Activated CD4-positive, alpha-beta T cell treated with anti-CD3 and anti-CD28 coated beads, Interleukin-2, amount 50 U/mL, for 1 hour (primary cell): ENCODE measurements around the gene C21orf58.

ENCODE experiments used
- DNase-seq: peaks from one replicate; pipeline ENCODE4 v3.0.0-alpha.2; 2020

C21orf58 gene

GRCh38 chr21:46352913-46353312 lies 29.2 kb upstream of the C21orf58 start:
- no peak for DNase-seq

GRCh38 chr21:46352164-46352515 lies 28.5 kb upstream of the C21orf58 start:
- no peak for DNase-seq

DNA sequence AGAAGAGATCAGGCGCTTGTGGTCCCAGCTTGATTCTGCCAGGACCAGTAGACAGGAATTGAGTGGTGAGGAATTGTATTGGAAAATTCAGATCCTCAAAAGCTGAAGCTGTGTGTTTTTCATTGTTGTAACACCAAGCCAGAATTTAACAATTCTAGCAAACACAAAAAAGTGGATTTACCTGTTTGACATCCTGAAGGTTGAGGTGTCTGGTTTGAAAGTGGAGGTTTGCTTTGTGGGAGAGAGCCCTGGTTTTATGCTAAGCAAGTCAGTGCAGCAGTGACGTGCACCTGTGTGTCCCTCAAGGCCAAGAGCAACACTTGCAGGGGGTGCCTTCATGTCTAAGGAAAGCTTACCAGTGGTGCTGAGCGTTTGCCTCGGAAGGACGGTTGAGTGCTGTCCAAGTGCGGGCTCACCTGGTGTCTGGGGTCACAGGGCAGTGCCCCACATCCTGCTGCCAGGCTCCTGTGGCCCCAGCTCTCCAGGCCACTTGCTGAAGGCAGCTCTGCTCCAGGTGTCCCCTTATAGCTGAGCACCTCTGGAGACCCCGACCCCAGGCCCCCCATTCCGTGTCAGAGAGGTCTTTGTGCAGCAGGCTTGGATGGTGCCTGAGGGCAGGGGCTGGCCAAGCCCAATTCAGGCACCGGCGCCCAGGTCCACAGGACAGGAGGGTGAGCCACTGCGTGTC lies 27.9 kb upstream of the C21orf58 start:
- DNase-seq: no peak

DNA sequence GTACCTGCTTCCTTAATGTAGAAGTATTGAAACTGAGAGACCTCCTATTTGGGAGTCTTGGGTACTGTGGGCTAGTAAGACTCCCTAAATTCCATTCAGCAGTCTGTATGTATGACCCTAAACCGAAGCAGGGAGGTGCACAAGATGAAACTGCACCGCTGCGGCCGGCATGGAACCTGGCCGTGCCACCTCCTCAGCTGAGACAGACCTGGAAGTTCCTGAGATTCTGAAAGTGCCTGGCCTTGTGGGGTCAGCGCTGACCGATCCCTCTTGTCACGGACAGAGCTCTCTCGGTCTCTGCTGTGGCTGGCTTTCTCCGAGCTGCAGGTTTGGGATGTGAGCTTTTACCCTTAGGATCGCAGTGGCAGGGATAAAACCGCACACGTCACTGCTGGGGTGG lies 27.3 kb upstream of the C21orf58 start:
- no peak for DNase-seq

- no peak for DNase-seq
These were observed 26.9 kb upstream of the C21orf58 start for GRCh38 chr21:46350571-46350970.

GRCh38 chr21:46349134-46349760 lies 25.6 kb upstream of the C21orf58 start:
- no peak for DNase-seq

DNA sequence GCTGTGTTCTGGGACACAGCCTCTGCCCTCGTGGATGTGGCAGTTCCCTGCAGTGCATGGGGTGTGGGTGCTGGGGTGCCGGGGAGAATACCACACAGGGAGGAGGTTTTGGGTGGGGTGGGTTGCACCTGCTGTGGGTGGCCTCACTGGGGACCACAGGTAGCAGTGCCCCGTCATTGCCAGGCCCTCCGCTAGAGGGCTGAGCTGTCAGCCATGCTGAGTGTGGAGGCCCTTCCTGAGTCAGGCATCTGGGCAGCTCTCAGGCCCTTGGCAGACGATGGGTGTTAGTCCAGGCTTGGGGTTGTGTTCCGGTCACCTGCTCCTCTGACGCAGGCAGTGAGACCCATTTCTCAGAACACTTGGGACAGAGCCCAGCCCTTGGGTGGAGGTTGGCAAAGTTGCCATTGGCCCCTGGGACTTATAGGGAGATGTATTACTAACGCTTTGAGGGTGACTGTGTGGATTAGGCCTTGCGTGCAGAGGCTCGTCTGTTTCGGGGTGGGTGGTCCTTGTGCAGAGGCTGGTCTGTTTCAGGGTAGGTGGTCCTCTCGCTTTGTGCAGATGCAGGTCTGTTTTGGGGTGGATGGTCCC lies 24.2 kb upstream of the C21orf58 start:
- no peak for DNase-seq

GRCh38 chr21:46347203-46347550 lies 23.5 kb upstream of the C21orf58 start:
- no peak for DNase-seq

GRCh38 chr21:46346296-46347202 lies 22.9 kb upstream of the C21orf58 start:
- DNase-seq: no peak

DNA sequence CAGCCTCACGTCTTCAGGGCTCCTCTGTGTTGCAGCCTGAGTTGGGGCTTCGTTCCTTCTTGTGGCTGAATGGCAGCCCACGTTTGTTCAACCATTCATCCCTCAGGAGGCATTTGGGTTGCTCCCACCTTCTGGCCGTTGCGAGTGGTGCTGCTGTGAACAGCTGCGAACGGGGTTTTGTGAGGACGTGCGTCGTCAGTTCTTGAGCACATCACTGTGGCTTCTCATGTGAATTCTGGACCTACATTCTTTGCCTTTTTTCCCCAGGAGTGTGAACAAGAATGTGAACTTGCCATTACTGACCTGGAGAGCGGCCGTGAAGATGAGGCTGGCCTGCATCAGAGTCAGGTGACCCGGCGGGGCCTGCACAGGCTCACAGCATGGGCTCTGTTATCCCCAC lies 22.2 kb upstream of the C21orf58 start:
- DNase-seq: no peak

- DNase-seq: no peak
These were observed 20.7 kb upstream of the C21orf58 start for GRCh38 chr21:46344219-46344915.

GRCh38 chr21:46340998-46341397 lies 17.3 kb upstream of the C21orf58 start:
- DNase-seq: no peak

GRCh38 chr21:46336603-46337002 lies 12.9 kb upstream of the C21orf58 start:
- no peak for DNase-seq

DNA sequence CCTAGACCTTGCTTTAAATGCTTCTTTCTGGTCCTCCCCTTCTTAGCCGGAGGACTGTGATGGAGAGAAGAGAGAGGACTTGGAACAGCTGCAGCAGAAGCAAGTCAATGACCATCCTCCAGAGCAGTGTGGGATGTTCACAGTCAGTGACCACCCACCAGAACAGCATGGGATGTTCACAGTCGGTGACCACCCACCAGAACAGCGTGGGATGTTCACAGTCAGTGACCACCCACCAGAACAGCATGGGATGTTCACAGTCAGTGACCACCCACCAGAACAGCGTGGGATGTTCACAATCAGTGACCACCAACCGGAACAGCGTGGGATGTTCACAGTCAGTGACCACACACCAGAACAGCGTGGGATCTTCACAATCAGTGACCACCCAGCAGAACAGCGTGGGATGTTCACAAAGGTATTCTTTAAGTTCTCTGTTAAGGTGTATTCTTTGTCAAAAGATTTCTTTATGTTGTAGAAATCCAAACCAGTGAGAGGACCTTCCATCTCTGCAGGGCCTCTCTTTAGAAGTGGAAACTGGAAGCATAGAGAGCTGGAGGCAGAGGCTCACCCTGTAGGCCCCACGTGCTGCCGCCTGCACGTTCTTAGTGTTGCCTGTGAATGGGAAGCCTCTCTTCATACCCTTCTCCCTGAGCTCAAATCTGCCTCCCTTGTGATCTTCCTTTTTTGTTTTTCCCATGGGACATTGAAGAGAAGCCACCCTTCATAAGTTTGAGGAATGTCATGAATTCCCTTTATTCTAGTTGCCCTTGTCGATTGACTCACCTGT lies 10.9 kb upstream of the C21orf58 start:
- DNase-seq: no peak

DNA sequence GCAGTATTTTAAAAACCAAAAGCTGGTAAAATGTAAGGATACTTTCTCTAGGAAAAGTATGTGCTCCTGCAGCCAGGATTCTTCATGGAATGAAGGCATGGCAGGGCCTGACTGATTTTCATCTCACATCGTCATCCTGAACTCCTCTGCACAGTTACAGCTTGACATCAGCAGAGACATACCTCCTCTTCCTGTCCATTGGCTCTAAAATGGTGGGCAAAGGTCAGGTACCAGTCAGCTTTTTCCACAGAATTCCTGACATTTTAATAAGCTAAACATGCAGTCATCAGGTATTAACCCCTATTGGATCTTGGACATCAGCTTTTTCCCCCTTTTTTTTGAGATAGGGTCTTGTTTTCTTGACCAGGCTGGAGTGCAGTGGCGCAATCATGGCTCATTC lies 6.1 kb upstream of the C21orf58 start:
- no peak for DNase-seq

- no peak for DNase-seq
These were observed 4.5 kb upstream of the C21orf58 start for GRCh38 chr21:46328151-46328550.

- DNase-seq: no peak
These were observed 4.0 kb upstream of the C21orf58 start for GRCh38 chr21:46327711-46328110.

GRCh38 chr21:46326110-46326703 lies 2.5 kb upstream of the C21orf58 start:
- DNase-seq: no peak

DNA sequence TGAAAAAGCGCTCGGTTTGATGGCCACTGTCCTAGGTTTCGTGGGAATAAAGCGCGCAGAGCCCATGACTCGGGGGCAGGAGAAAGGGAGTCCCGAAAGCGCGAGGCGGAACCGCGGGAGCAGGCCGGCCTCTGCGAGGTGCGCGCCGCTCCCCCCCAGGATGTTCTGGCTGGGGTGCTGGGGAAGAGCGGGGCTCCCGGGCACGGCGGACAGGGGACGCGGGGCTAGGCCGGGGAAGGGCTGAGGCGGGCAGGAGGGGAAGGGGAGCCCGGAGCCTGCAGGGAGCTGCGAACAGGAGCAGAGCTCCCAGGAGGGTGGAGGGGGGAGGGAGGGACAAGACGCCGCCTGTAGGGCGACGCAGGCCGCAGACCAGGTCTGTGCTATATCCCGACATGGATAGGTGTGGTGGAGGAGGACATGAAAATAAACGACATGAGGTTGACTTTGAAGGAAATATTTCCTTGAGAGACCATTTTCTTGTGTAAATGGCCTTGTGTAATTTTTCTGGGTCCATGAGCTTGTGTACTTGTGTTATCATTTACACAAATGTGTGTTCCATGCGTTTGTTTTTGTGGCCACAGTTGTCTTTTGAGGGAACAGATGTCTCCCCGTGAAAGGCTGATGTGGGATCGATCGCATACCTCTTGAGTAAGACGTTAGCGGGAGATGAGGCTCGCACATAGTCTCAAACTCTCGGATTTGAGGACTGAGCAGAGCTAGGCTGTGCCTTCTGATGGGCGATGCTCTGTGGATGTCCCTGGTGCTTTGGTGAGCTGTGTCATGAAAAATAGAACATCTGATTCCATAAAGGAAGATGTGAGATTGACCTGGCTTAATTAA lies 1.6 kb upstream of the C21orf58 start:
- peak; percentile 27 for DNase-seq

- DNase-seq: peak; percentile 86
These were observed 861 bp upstream of the C21orf58 start for GRCh38 chr21:46324390-46325072.
